IPS-15b (cell line): Measurements from ENCODE around the gene CAMSAP3.

Experiments used
- H3K27me3 ChIP-seq: one replicate; pipeline ENCODE4 v1.6.1; 2013; ENCODE audit warnings: low read length; ENCODE audit not compliant: control insufficient read depth, insufficient read depth
- H3K36me3 ChIP-seq: one replicate; pipeline ENCODE4 v1.6.1; 2013; ENCODE audit warnings: low read length; ENCODE audit not compliant: control insufficient read depth, insufficient read depth
- H3K4me1 ChIP-seq: one replicate; pipeline ENCODE4 v1.6.1; 2013; ENCODE audit warnings: mild to moderate bottlenecking, low read length; ENCODE audit not compliant: control insufficient read depth, insufficient read depth
- H3K4me3 ChIP-seq: one replicate; pipeline ENCODE4 v1.5.1; 2013; ENCODE audit warnings: low read depth, low read length
- H3K9ac ChIP-seq: one replicate; pipeline ENCODE4 v1.6.1; 2013; ENCODE audit warnings: low read depth, mild to moderate bottlenecking, low read length
- H3K9me3 ChIP-seq: one replicate; pipeline ENCODE4 v1.6.1; 2013; ENCODE audit warnings: mild to moderate bottlenecking, low read length; ENCODE audit not compliant: control insufficient read depth, insufficient read depth

Gene CAMSAP3

GRCh38 chr19:7605490-7606222, 10.0 kb downstream of the CAMSAP3 start:
- Histone ChIP-seq H3K36me3 (peaks cover 23% of the 10 kb centered on the region), H3K4me1 (no peaks in the 10 kb centered on the region), H3K9me3 (no peaks in the 10 kb centered on the region), H3K4me3 (no peak overlapping the region), H3K9ac (no peak overlapping the region), H3K27me3 (no peaks in the 10 kb centered on the region)

GRCh38 chr19:7606289-7606688, 10.6 kb downstream of the CAMSAP3 start:
- H3K9ac ChIP-seq, result no peak overlapping the region
- H3K9me3 ChIP-seq, result no peaks in the 10 kb centered on the region
- H3K4me1 ChIP-seq, result no peaks in the 10 kb centered on the region
- H3K4me3 ChIP-seq, result no peak overlapping the region
- no peaks in the 10 kb centered on the region for H3K27me3 ChIP-seq
- peaks cover 27% of the 10 kb centered on the region for H3K36me3 ChIP-seq

- Histone ChIP-seq H3K27me3 (no peaks in the 10 kb centered on the region), H3K9me3 (no peaks in the 10 kb centered on the region), H3K36me3 (peaks cover 28% of the 10 kb centered on the region), H3K4me3 (no peak overlapping the region), H3K9ac (no peak overlapping the region), H3K4me1 (no peaks in the 10 kb centered on the region)
Measured at GRCh38 chr19:7607212-7607873, 11.7 kb downstream of the CAMSAP3 start.

- Histone ChIP-seq H3K4me3 (no peak overlapping the region), H3K4me1 (no peaks in the 10 kb centered on the region), H3K9ac (no peak overlapping the region), H3K36me3 (peaks cover 28% of the 10 kb centered on the region), H3K9me3 (no peaks in the 10 kb centered on the region), H3K27me3 (no peaks in the 10 kb centered on the region)
Measured at GRCh38 chr19:7607874-7608560, 12.4 kb downstream of the CAMSAP3 start.

- no peak overlapping the region for H3K9ac ChIP-seq
- H3K9me3 ChIP-seq, result no peaks in the 10 kb centered on the region
- H3K4me1 ChIP-seq, result no peaks in the 10 kb centered on the region
- H3K4me3 ChIP-seq, result no peak overlapping the region
- H3K27me3 ChIP-seq, result no peaks in the 10 kb centered on the region
- H3K36me3 ChIP-seq, result peaks cover 33% of the 10 kb centered on the region
Measured at GRCh38 chr19:7610491-7611240, 15.0 kb downstream of the CAMSAP3 start.

GRCh38 chr19:7611541-7612279, 16.0 kb downstream of the CAMSAP3 start:
- no peak overlapping the region for H3K9ac ChIP-seq
- H3K36me3 ChIP-seq, result peaks cover 30% of the 10 kb centered on the region
- no peaks in the 10 kb centered on the region for H3K4me1 ChIP-seq
- no peaks in the 10 kb centered on the region for H3K27me3 ChIP-seq
- H3K4me3 ChIP-seq, result no peak overlapping the region
- no peaks in the 10 kb centered on the region for H3K9me3 ChIP-seq

- Histone ChIP-seq H3K9me3 (no peaks in the 10 kb centered on the region), H3K27me3 (no peaks in the 10 kb centered on the region), H3K4me3 (no peak overlapping the region), H3K4me1 (no peaks in the 10 kb centered on the region), H3K9ac (no peak overlapping the region), H3K36me3 (peaks cover 34% of the 10 kb centered on the region)
Measured at GRCh38 chr19:7612282-7613274, 16.9 kb downstream of the CAMSAP3 start.

GRCh38 chr19:7614859-7615741, 19.4 kb downstream of the CAMSAP3 start:
- Histone ChIP-seq H3K36me3 (peaks cover 28% of the 10 kb centered on the region), H3K4me1 (no peaks in the 10 kb centered on the region), H3K9ac (no peak overlapping the region), H3K27me3 (no peaks in the 10 kb centered on the region), H3K9me3 (no peaks in the 10 kb centered on the region), H3K4me3 (no peak overlapping the region)

- Histone ChIP-seq H3K9ac (no peak overlapping the region), H3K27me3 (no peaks in the 10 kb centered on the region), H3K4me1 (no peaks in the 10 kb centered on the region)
Measured at GRCh38 chr19:7617172-7617571, 21.5 kb downstream of the CAMSAP3 start.

GRCh38 chr19:7617735-7618134, 22.1 kb downstream of the CAMSAP3 start:
- Histone ChIP-seq H3K36me3 (peaks cover 36% of the 10 kb centered on the region), H3K4me1 (no peaks in the 10 kb centered on the region), H3K27me3 (no peaks in the 10 kb centered on the region), H3K9ac (no peak overlapping the region), H3K9me3 (no peaks in the 10 kb centered on the region), H3K4me3 (no peak overlapping the region)

More at GRCh38 chr19:7617172-7617571, 21.5 kb downstream of the CAMSAP3 start:
- no peak overlapping the region for H3K4me3 ChIP-seq
- peaks cover 30% of the 10 kb centered on the region for H3K36me3 ChIP-seq
- H3K9me3 ChIP-seq, result no peaks in the 10 kb centered on the region
